ENCODE data around the gene SWAP70. TPM values are rescaled to one million over a fixed set of nuclear protein-coding genes. Genes with fewer than 3 reads are reported as not detected.

The SWAP70 gene
- polyA plus RNA-seq, 2 donors, result 7.4 TPM

DNA sequence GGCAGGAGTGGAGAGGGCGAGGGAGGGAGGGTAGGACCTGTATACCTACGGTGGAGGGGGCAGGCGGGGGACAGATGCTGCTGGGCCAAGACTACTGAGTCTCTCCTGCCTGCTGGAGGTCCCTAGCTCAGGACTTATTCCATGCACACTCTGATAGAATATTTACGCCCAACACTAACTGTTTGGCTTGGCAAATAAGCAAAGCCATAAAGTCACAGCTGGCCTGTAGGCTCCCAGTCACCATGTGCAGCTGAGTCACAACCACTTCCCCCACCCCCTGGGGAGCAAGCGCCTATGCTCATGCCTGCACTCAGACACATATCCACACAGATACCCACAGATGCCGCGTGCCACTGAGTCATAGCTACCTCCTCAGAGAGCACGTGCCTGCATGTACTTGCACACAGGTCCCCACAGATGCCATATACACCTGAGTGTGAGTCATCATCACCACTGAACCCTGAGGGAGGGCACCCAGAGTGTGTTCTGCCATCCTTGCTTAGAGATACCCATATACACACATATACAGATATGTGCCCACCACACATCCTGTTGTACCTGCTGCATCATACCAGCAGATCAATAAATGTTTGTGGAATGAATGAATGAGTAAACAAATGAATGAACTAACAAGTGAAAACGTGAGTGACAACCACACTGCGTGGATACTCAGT is 95.8 kb downstream of the SWAP70 start:
- WGBS, 2 donors, result 26 to 38% methylated on average over 10 of the region's 10 CpGs
- Histone ChIP-seq H3K9me3 (ENCODE audit: control insufficient read depth in 2 of 2, insufficient read depth in 1 of 2, low read depth in 1 of 2, low read length in 1 of 2) (no peaks in the 10 kb centered on the region), H3K27ac (ENCODE audit: low read depth in 2 of 2, low read length in 1 of 2) (peak overlapping the region; percentile 86 to 97), H3K4me3 (ENCODE audit: low read depth in 1 of 2, low read length in 2 of 2) (peak overlapping the region; percentile 72 to 80), H3K27me3 (ENCODE audit: control insufficient read depth in 1 of 2, insufficient read depth in 2 of 2, low read length in 2 of 2) (no peaks in the 10 kb centered on the region), H3K36me3 (ENCODE audit: control insufficient read depth in 2 of 2, insufficient read depth in 2 of 2, low read length in 1 of 2) (no peaks in the 10 kb centered on the region), H3K4me1 (ENCODE audit: control insufficient read depth in 2 of 2, insufficient read depth in 2 of 2, low read length in 1 of 2) (peaks cover 7 to 26% of the 10 kb centered on the region in 2 donors)

DNA sequence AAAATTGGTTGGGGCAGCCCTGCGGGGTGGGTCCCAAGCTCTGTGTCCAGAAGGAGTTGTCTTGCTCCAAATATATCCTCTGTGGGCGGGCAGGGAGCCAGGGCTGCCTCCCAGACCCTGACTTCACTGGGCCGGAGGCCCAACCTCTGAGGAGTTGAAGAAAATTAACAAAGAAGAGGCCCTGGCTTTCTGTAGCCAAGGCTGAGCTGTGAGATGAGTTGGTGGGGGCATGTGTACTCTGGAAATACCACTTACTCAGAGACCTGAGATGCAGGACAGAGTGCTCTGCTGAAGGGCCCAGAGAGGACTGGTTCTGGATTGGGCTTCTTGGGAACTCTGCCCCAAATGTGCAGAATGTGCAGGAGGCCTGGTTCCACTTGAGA is 96.3 kb downstream of the SWAP70 start:
- WGBS, 2 donors, result 27 to 60% methylated on average over 3 of the region's 3 CpGs
- no peaks in the 10 kb centered on the region for H3K27me3 ChIP-seq (ENCODE audit: control insufficient read depth in 1 of 2, insufficient read depth in 2 of 2, low read length in 2 of 2)
- no peak overlapping the region for H3K4me3 ChIP-seq (ENCODE audit: low read depth in 1 of 2, low read length in 2 of 2)
- peak overlapping the region; percentile 86 to 97 for H3K27ac ChIP-seq (ENCODE audit: low read depth in 2 of 2, low read length in 1 of 2)
- H3K36me3 ChIP-seq (ENCODE audit: control insufficient read depth in 2 of 2, insufficient read depth in 2 of 2, low read length in 1 of 2), result no peaks in the 10 kb centered on the region
- no peaks in the 10 kb centered on the region for H3K9me3 ChIP-seq (ENCODE audit: control insufficient read depth in 2 of 2, insufficient read depth in 1 of 2, low read depth in 1 of 2, low read length in 1 of 2)
- peaks cover 7 to 26% of the 10 kb centered on the region in 2 donors for H3K4me1 ChIP-seq (ENCODE audit: control insufficient read depth in 2 of 2, insufficient read depth in 2 of 2, low read length in 1 of 2)

DNA sequence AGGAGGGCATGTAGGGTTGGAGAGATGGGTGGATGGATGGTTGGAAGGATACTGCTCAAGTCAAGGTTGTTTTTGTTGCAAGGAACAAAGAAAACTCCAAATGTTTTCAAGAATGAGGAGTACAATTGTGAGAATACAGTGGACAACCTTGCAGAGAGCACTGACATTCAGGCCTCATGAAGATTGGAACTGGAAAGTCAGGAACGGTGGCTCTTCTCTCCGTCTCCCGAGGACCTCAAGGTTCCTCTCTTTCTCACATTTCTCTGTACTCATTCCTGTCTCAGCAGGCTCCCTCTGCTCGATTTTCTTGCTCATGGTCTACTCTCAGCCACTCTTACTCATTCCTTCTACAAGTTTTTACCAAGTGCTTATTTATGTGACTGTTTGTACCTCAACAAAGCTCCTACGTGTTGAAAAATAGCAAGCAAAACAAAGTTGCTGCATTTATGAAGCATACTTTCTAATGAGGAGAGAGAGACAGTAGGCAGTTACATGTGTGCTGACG is 97.6 kb downstream of the SWAP70 start:
- 57 to 66% methylated on average over 6 of the region's 6 CpGs for WGBS, 2 donors
- no peaks in the 10 kb centered on the region for H3K9me3 ChIP-seq (ENCODE audit: control insufficient read depth in 2 of 2, insufficient read depth in 1 of 2, low read depth in 1 of 2, low read length in 1 of 2)
- no peaks in the 10 kb centered on the region for H3K27me3 ChIP-seq (ENCODE audit: control insufficient read depth in 1 of 2, insufficient read depth in 2 of 2, low read length in 2 of 2)
- no peaks in the 10 kb centered on the region for H3K36me3 ChIP-seq (ENCODE audit: control insufficient read depth in 2 of 2, insufficient read depth in 2 of 2, low read length in 1 of 2)
- H3K27ac ChIP-seq (ENCODE audit: low read depth in 2 of 2, low read length in 1 of 2), result peak overlapping the region in 1 of 2 donors; percentile 25
- no peak overlapping the region for H3K4me3 ChIP-seq (ENCODE audit: low read depth in 1 of 2, low read length in 2 of 2)
- peaks cover 11 to 25% of the 10 kb centered on the region in 2 donors for H3K4me1 ChIP-seq (ENCODE audit: control insufficient read depth in 2 of 2, insufficient read depth in 2 of 2, low read length in 1 of 2)

DNA sequence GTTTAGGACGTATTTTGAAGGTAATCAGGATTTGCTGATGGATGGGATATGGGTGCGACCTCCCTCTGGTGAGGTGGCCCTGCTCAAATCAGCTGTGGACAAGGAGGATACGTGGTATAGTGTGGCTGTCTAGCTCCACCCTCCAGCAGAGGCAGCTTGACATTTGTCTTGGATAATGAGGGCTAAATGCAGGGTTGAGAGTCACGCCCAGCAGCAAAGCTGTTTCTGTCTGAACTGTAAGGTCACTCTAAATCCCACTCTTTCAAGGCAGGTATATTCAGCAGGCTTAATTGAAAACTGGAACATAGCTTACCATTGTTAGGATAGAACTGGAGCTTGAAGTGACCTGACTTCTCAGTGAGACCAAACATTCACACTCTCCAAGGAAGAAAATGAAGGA is 98.7 kb downstream of the SWAP70 start:
- Histone ChIP-seq H3K27me3 (ENCODE audit: control insufficient read depth in 1 of 2, insufficient read depth in 2 of 2, low read length in 2 of 2) (no peaks in the 10 kb centered on the region), H3K9me3 (ENCODE audit: control insufficient read depth in 2 of 2, insufficient read depth in 1 of 2, low read depth in 1 of 2, low read length in 1 of 2) (no peaks in the 10 kb centered on the region), H3K4me1 (ENCODE audit: control insufficient read depth in 2 of 2, insufficient read depth in 2 of 2, low read length in 1 of 2) (peaks cover 11 to 20% of the 10 kb centered on the region in 2 donors), H3K27ac (ENCODE audit: low read depth in 2 of 2, low read length in 1 of 2) (no peak overlapping the region), H3K4me3 (ENCODE audit: low read depth in 1 of 2, low read length in 2 of 2) (no peak overlapping the region), H3K36me3 (ENCODE audit: control insufficient read depth in 2 of 2, insufficient read depth in 2 of 2, low read length in 1 of 2) (no peaks in the 10 kb centered on the region)
- WGBS, 2 donors, result 80 to 88% methylated on average over 4 of the region's 4 CpGs

DNA sequence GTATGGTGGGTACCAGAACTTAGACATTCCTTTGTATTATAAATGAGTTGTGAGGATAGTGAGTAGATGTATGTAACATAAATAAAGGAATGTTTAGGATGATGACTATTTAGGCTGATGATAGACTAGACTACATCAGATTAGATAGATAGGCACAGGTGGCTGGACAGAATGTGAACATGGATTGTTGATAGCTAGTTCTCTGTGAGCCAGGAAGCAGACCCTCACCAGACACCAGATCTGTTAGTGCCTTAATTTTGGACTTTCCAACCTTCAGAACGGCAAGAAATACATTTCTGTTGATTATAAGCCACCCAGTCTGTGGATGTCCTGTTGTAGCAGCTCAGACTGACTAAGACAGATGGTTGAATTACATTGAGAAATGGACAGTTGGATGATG is 99.4 kb downstream of the SWAP70 start:
- Histone ChIP-seq H3K36me3 (ENCODE audit: control insufficient read depth in 2 of 2, insufficient read depth in 2 of 2, low read length in 1 of 2) (no peaks in the 10 kb centered on the region), H3K4me3 (ENCODE audit: low read depth in 1 of 2, low read length in 2 of 2) (no peak overlapping the region), H3K27ac (ENCODE audit: low read depth in 2 of 2, low read length in 1 of 2) (no peak overlapping the region), H3K9me3 (ENCODE audit: control insufficient read depth in 2 of 2, insufficient read depth in 1 of 2, low read depth in 1 of 2, low read length in 1 of 2) (no peaks in the 10 kb centered on the region), H3K4me1 (ENCODE audit: control insufficient read depth in 2 of 2, insufficient read depth in 2 of 2, low read length in 1 of 2) (peaks cover 11 to 17% of the 10 kb centered on the region in 2 donors), H3K27me3 (ENCODE audit: control insufficient read depth in 1 of 2, insufficient read depth in 2 of 2, low read length in 2 of 2) (no peaks in the 10 kb centered on the region)
- WGBS, 2 donors, result 89% methylated on average over 1 of the region's 1 CpG

DNA sequence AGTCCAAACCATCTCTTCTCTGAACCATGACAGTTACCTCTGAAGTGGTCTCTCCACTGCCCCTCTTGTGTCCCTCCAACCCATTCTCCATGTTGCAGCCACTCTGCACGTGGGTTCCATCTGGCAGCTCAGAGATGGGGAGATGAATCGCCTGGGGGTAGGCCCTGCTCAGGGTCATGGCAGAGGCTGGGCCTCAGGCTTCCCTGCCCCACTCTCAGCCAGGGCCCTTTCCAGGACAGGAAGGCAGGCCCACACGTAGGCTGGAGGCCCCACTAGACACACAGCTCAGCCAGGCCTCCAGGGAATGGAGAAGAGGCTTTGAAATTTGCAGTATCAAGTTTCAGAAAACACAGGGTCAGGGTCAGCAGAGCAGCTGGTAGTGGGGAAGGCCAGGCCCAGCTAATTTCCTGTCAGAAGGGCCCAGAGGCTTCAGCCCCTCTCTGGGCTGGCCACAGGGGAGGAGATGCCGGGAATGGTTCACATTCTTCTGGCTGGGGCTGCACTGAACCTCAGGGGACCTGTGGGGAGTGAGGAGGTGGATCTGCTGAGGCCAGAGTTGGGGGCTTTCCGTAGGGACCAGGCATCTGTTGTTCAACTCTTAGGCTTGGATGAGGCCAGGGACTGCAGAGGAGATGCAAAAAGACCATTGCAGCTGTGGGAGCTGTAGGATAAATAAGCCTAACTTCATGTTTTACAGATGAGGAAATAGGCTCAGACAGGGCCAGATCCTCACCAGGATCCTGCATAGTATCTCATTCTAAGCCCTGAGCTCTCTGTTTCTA is 101.6 kb downstream of the SWAP70 start:
- no peaks in the 10 kb centered on the region for H3K9me3 ChIP-seq (ENCODE audit: control insufficient read depth in 2 of 2, insufficient read depth in 1 of 2, low read depth in 1 of 2, low read length in 1 of 2)
- peaks cover 5 to 8% of the 10 kb centered on the region in 2 donors for H3K4me1 ChIP-seq (ENCODE audit: control insufficient read depth in 2 of 2, insufficient read depth in 2 of 2, low read length in 1 of 2)
- no peak overlapping the region for H3K4me3 ChIP-seq (ENCODE audit: low read depth in 1 of 2, low read length in 2 of 2)
- no peaks in the 10 kb centered on the region for H3K36me3 ChIP-seq (ENCODE audit: control insufficient read depth in 2 of 2, insufficient read depth in 2 of 2, low read length in 1 of 2)
- H3K27me3 ChIP-seq (ENCODE audit: control insufficient read depth in 1 of 2, insufficient read depth in 2 of 2, low read length in 2 of 2), result no peaks in the 10 kb centered on the region
- H3K27ac ChIP-seq (ENCODE audit: low read depth in 2 of 2, low read length in 1 of 2), result no peak overlapping the region
- 71 to 72% methylated on average over 5 of the region's 5 CpGs for WGBS, 2 donors

DNA sequence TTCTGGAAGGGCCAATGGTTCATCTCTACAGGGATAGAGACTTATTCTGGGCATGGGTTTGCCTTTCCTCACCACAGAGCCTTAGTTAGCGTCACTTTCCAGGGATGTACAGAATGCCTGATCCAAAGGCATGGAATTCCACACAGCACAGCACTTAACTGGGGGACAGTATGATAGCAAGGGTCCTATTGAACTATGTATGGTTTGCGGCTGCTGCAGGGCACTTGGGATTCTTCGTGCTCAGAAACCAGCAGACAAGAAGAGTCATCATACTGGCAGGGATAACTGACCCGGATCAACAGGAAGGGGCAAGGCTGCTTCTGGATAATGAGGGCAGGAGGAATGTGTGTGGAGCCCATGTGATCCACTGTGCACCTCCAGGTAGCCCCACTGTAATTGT is 105.7 kb downstream of the SWAP70 start:
- no peaks in the 10 kb centered on the region for H3K9me3 ChIP-seq (ENCODE audit: control insufficient read depth in 2 of 2, insufficient read depth in 1 of 2, low read depth in 1 of 2, low read length in 1 of 2)
- no peaks in the 10 kb centered on the region for H3K27me3 ChIP-seq (ENCODE audit: control insufficient read depth in 1 of 2, insufficient read depth in 2 of 2, low read length in 2 of 2)
- WGBS, 2 donors, result 83 to 94% methylated on average over 4 of the region's 4 CpGs
- H3K27ac ChIP-seq (ENCODE audit: low read depth in 2 of 2, low read length in 1 of 2), result no peak overlapping the region
- peaks cover 0 to 4% of the 10 kb centered on the region in 2 donors for H3K4me1 ChIP-seq (ENCODE audit: control insufficient read depth in 2 of 2, insufficient read depth in 2 of 2, low read length in 1 of 2)
- peaks cover 0 to 2% of the 10 kb centered on the region in 2 donors for H3K36me3 ChIP-seq (ENCODE audit: control insufficient read depth in 2 of 2, insufficient read depth in 2 of 2, low read length in 1 of 2)
- no peak overlapping the region for H3K4me3 ChIP-seq (ENCODE audit: low read depth in 1 of 2, low read length in 2 of 2)

DNA sequence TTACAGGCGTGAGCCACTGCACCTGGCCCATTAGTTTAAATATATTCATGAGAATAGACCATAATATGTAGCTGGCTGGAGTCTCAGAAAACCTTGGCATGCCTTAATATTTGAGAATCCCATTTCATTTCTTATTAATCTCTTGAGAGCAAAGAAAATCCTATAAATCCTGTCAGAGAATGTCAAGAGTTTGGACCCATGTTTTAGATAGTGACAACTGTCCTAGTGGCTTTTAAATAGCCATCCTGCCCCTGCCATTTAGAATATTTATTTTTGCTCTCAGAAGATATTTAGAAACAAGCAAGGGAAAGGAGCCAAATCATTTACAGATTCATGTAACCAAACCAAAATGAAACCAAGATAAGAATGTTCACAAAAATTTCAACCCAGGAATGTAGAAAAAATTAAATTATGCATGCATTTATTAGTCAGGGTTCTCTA is 107.2 kb downstream of the SWAP70 start:
- H3K27me3 ChIP-seq (ENCODE audit: control insufficient read depth in 1 of 2, insufficient read depth in 2 of 2, low read length in 2 of 2), result no peaks in the 10 kb centered on the region
- H3K4me1 ChIP-seq (ENCODE audit: control insufficient read depth in 2 of 2, insufficient read depth in 2 of 2, low read length in 1 of 2), result no peaks in the 10 kb centered on the region
- no peak overlapping the region for H3K4me3 ChIP-seq (ENCODE audit: low read depth in 1 of 2, low read length in 2 of 2)
- no peaks in the 10 kb centered on the region for H3K9me3 ChIP-seq (ENCODE audit: control insufficient read depth in 2 of 2, insufficient read depth in 1 of 2, low read depth in 1 of 2, low read length in 1 of 2)
- H3K27ac ChIP-seq (ENCODE audit: low read depth in 2 of 2, low read length in 1 of 2), result no peak overlapping the region
- 74 to 81% methylated on average over 1 of the region's 1 CpG for WGBS, 2 donors
- peaks cover 0 to 2% of the 10 kb centered on the region in 2 donors for H3K36me3 ChIP-seq (ENCODE audit: control insufficient read depth in 2 of 2, insufficient read depth in 2 of 2, low read length in 1 of 2)

DNA sequence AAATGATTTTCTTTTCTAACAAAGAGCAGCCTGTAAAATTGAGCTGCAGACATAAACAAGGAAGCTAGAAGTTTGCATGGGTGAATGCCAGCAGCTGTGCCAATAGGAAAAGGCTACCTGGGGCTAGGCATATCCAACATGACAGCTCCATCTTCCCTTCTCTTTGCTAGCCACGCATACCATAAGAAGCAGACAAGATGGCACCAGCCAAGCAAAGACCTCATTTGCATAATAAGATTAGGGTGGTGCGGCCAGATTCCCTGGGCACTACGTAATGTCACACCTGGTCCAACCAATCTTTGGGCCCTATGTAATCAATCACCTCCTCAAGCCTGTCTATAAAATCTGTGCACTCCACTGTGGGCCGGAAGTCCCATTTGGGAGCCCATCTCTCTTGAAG is 108.3 kb downstream of the SWAP70 start:
- H3K27me3 ChIP-seq (ENCODE audit: control insufficient read depth in 1 of 2, insufficient read depth in 2 of 2, low read length in 2 of 2), result no peaks in the 10 kb centered on the region
- WGBS, 2 donors, result 95 to 97% methylated on average over 4 of the region's 4 CpGs
- peaks cover 0 to 2% of the 10 kb centered on the region in 2 donors for H3K36me3 ChIP-seq (ENCODE audit: control insufficient read depth in 2 of 2, insufficient read depth in 2 of 2, low read length in 1 of 2)
- H3K4me1 ChIP-seq (ENCODE audit: control insufficient read depth in 2 of 2, insufficient read depth in 2 of 2, low read length in 1 of 2), result no peaks in the 10 kb centered on the region
- no peak overlapping the region for H3K27ac ChIP-seq (ENCODE audit: low read depth in 2 of 2, low read length in 1 of 2)
- no peak overlapping the region for H3K4me3 ChIP-seq (ENCODE audit: low read depth in 1 of 2, low read length in 2 of 2)
- no peaks in the 10 kb centered on the region for H3K9me3 ChIP-seq (ENCODE audit: control insufficient read depth in 2 of 2, insufficient read depth in 1 of 2, low read depth in 1 of 2, low read length in 1 of 2)

All from esophagus (tissue), 2 donors.